Prostate gland (tissue), 2 donors: ENCODE measurements around the gene GATAD2B.

Experiments
- CTCF ChIP-seq, 4 experiments: fragments of 200-600 bp in 2 of 4; fragments of 450-650 bp in 2 of 4; sonication (generic) in 2 of 4; IDR thresholded peaks; 1 replicate in 3 of 4; 2 replicates in 1 of 4; pipeline ENCODE4 v1.5.1; 2016 to 2019; ENCODE audit warnings: antibody characterized with exemption in 4 of 4, mild to moderate bottlenecking in 2 of 4, moderate library complexity in 2 of 4
- POLR2A ChIP-seq: fragments of 450-650 bp; IDR thresholded peaks from one replicate; pipeline ENCODE4 v1.6.1; 2016; ENCODE audit warnings: antibody characterized with exemption, mild to moderate bottlenecking
- POLR2AphosphoS5 ChIP-seq: sonication (generic); formaldehyde crosslinking; IDR thresholded peaks from one replicate; pipeline ENCODE4 v1.6.1; 2017; ENCODE audit warnings: antibody characterized with exemption

- TF ChIP-seq CTCF (IDR thresholded peaks at IDR 0.05) = no peak
- TF ChIP-seq POLR2AphosphoS5 = no peak
- TF ChIP-seq POLR2A = no peak
These were observed 155.3 kb downstream of the GATAD2B start for GRCh38 chr1:153767519-153767918.
